Aorta (tissue), 5 donors: ENCODE results near the gene UBAC2. TPM values are rescaled to one million over a fixed set of nuclear protein-coding genes. Genes with fewer than 3 reads are reported as not detected.

Source experiments
- ATAC-seq: fragments of 200-7000 bp; cut with Tn5 transposase; one replicate; pipeline ENCODE4 v1.9.1; 2022; ENCODE audit warnings: moderate library complexity; ENCODE audit not compliant: low FRiP score
- DNase-seq, 2 donors: peaks; one replicate each; pipeline ENCODE4 v3.0.0-alpha.2; 2020
- H3K27ac ChIP-seq, 2 donors: one replicate each; pipeline ENCODE4 v1.5.1; 2013; ENCODE audit warnings: low read length in 2 of 2, mild to moderate bottlenecking in 2 of 2, moderate library complexity in 2 of 2, control low read depth in 1 of 2, inconsistent platforms in 1 of 2, low read depth in 1 of 2
- H3K27me3 ChIP-seq, 2 donors: one replicate each; pipeline ENCODE4 v1.6.1; 2013; ENCODE audit warnings: control low read depth in 1 of 2, low read length in 1 of 2, mild to moderate bottlenecking in 1 of 2, moderate library complexity in 1 of 2; ENCODE audit not compliant: insufficient read depth in 2 of 2, control insufficient read depth in 1 of 2
- H3K36me3 ChIP-seq, 2 donors: one replicate each; pipeline ENCODE4 v1.6.1; 2013; ENCODE audit warnings: control low read depth in 1 of 2, low read length in 1 of 2, mild to moderate bottlenecking in 1 of 2; ENCODE audit not compliant: insufficient read depth in 2 of 2, control insufficient read depth in 1 of 2
- H3K4me1 ChIP-seq, 2 donors: one replicate each; pipeline ENCODE4 v1.6.1; 2013; ENCODE audit warnings: low read length in 2 of 2, control low read depth in 1 of 2, mild to moderate bottlenecking in 1 of 2, moderate library complexity in 1 of 2; ENCODE audit not compliant: insufficient read depth in 2 of 2, control insufficient read depth in 1 of 2
- H3K4me3 ChIP-seq, 2 donors: one replicate each; pipeline ENCODE4 v1.5.1; 2013; ENCODE audit warnings: low read length in 2 of 2, control low read depth in 1 of 2, mild to moderate bottlenecking in 1 of 2
- H3K9me3 ChIP-seq: one replicate; pipeline ENCODE4 v1.6.1; 2013; ENCODE audit warnings: mild to moderate bottlenecking, low read length; ENCODE audit not compliant: control insufficient read depth
- WGBS, 2 donors: extraction: QIAGEN DNeasy Blood & Tissue Kit; methylation state at CpG; one replicate each; pipeline ENCODE4 v1.1.7; 2013; 5-methylcytosine and 5-hydroxymethylcytosine counted together
- intact Hi-C, 2 donors: fragments of 100-400 bp; cut with DNase I; formaldehyde crosslinking; loops; one replicate each; pipeline versions ENCODE4 v1.14.2 to v1.15.0; 2022
- polyA plus RNA-seq, 2 donors: library from polyadenylated mRNA; stranded (reverse); fragments of 200-250 nt; gene quantifications; one replicate each; pipeline ENCODE4 v1.2.3, GENCODE V29; 2013
- total RNA-seq, 2 donors: library from RNA; stranded (reverse); fragmentation: NEBNext Ultra II Directional; extraction: Animal tissue kit (Norgen Biotek cat#: 25700); gene quantifications; one replicate each; pipeline ENCODE4 v1.2.1, GENCODE V29; 2021
- donor health status: healthy with polysubstance abuse.
- donor health status: Bipolar disorder and iron deficiency.
- donor health status: DM: no; HTN: no; CAD: no.
- donor health status: DM: no; HTN: no; CAD: no.
- donor health status: DM: yes; HTN: yes; CAD: no.

Gene UBAC2
- total and polyA plus RNA-seq, 4 donors, result 44.4 to 54.2 (median 48.5) TPM

- peak overlapping the region in 1 of 2 donors; percentile 40 for H3K27ac ChIP-seq
- peak; percentile 83 for ATAC-seq
- intact Hi-C loops, result loop anchor here in 1 of 2 donors (5.0 kb wide), 1 partner anchor 40 kb away; no protein-coding TSS in a partner anchor
- no peaks in the 10 kb centered on the region for H3K4me1 ChIP-seq
- no peaks in the 10 kb centered on the region for H3K9me3 ChIP-seq
- no peaks in the 10 kb centered on the region for H3K36me3 ChIP-seq
- 84 to 86% methylated on average over 5 of the region's 5 CpGs for WGBS, 2 donors
- H3K27me3 ChIP-seq, result no peaks in the 10 kb centered on the region
- DNase-seq, result peak; percentile 82 to 88
- H3K4me3 ChIP-seq, result no peak overlapping the region
These were observed 81.2 kb downstream of the UBAC2 start for GRCh38 chr13:99281811-99282263.

- DNase-seq (no peak), ATAC-seq (peak; percentile 17)
- Histone ChIP-seq H3K4me1 (peaks cover 0 to 2% of the 10 kb centered on the region in 2 donors), H3K36me3 (no peaks in the 10 kb centered on the region), H3K27me3 (no peaks in the 10 kb centered on the region), H3K4me3 (no peak overlapping the region), H3K27ac (peak overlapping the region in 1 of 2 donors; percentile 40), H3K9me3 (no peaks in the 10 kb centered on the region)
- WGBS, 2 donors, result 5 to 6% methylated on average over 1 of the region's 1 CpG
- intact Hi-C loops, result loop anchor here in 1 of 2 donors (5.0 kb wide), 1 partner anchor 40 kb away; no protein-coding TSS in a partner anchor
These were observed 81.9 kb downstream of the UBAC2 start for GRCh38 chr13:99282264-99283231.

- Histone ChIP-seq H3K27me3 (no peaks in the 10 kb centered on the region), H3K4me1 (peaks cover 0 to 2% of the 10 kb centered on the region in 2 donors), H3K27ac (no peak overlapping the region), H3K4me3 (no peak overlapping the region), H3K36me3 (no peaks in the 10 kb centered on the region), H3K9me3 (no peaks in the 10 kb centered on the region)
- DNase-seq, result no peak
- intact Hi-C loops, result no loop called here
- WGBS, 2 donors, result 70 to 73% methylated on average over 10 of the region's 10 CpGs
- ATAC-seq, result no peak
These were observed 85.0 kb downstream of the UBAC2 start for GRCh38 chr13:99285432-99286182.

GRCh38 chr13:99287551-99287950 lies 86.9 kb downstream of the UBAC2 start:
- Histone ChIP-seq H3K27ac (peak overlapping the region in 1 of 2 donors; percentile 38), H3K4me1 (peaks cover 0 to 2% of the 10 kb centered on the region in 2 donors), H3K36me3 (no peaks in the 10 kb centered on the region), H3K4me3 (no peak overlapping the region), H3K9me3 (no peaks in the 10 kb centered on the region), H3K27me3 (no peaks in the 10 kb centered on the region)
- intact Hi-C loops, result no loop called here
- ATAC-seq (no peak), DNase-seq (no peak)
- WGBS, 2 donors, result 2 to 21% methylated on average over 4 of the region's 4 CpGs

GRCh38 chr13:99288089-99288488 lies 87.4 kb downstream of the UBAC2 start:
- Histone ChIP-seq H3K36me3 (no peaks in the 10 kb centered on the region), H3K4me3 (no peak overlapping the region), H3K27me3 (no peaks in the 10 kb centered on the region), H3K4me1 (peaks cover 0 to 2% of the 10 kb centered on the region in 2 donors), H3K27ac (no peak overlapping the region), H3K9me3 (no peaks in the 10 kb centered on the region)
- DNase-seq, result no peak
- WGBS, 2 donors, result 1 to 12% methylated on average over 2 of the region's 2 CpGs
- intact Hi-C loops, result no loop called here
- no peak for ATAC-seq

GRCh38 chr13:99289271-99289670 lies 88.6 kb downstream of the UBAC2 start:
- Histone ChIP-seq H3K4me1 (peaks cover 0 to 2% of the 10 kb centered on the region in 2 donors), H3K9me3 (no peaks in the 10 kb centered on the region), H3K27ac (no peak overlapping the region), H3K36me3 (no peaks in the 10 kb centered on the region), H3K27me3 (no peaks in the 10 kb centered on the region), H3K4me3 (no peak overlapping the region)
- DNase-seq (no peak), ATAC-seq (no peak)
- intact Hi-C loops, result no loop called here
- WGBS, 2 donors, result 92 to 94% methylated on average over 2 of the region's 2 CpGs

GRCh38 chr13:99289674-99290337 lies 89.2 kb downstream of the UBAC2 start:
- intact Hi-C loops, result no loop called here
- Histone ChIP-seq H3K27ac (no peak overlapping the region), H3K4me1 (peaks cover 0 to 2% of the 10 kb centered on the region in 2 donors), H3K9me3 (no peaks in the 10 kb centered on the region), H3K36me3 (no peaks in the 10 kb centered on the region), H3K27me3 (no peaks in the 10 kb centered on the region), H3K4me3 (no peak overlapping the region)
- DNase-seq (no peak), ATAC-seq (no peak)
- WGBS, 2 donors, result 82 to 87% methylated on average over 7 of the region's 7 CpGs

- ATAC-seq, result no peak
- peaks cover 0 to 2% of the 10 kb centered on the region in 2 donors for H3K4me1 ChIP-seq
These were observed 90.2 kb downstream of the UBAC2 start for GRCh38 chr13:99290894-99291293.

More at GRCh38 chr13:99290894-99291293, 90.2 kb downstream of the UBAC2 start:
- Histone ChIP-seq H3K36me3 (no peaks in the 10 kb centered on the region), H3K27me3 (no peaks in the 10 kb centered on the region), H3K9me3 (no peaks in the 10 kb centered on the region), H3K4me3 (no peak overlapping the region), H3K27ac (no peak overlapping the region)
- intact Hi-C loops, result no loop called here
- WGBS, 2 donors, result 79 to 81% methylated on average over 3 of the region's 3 CpGs
- DNase-seq, result no peak
